ENCODE results near the gene CLNK.
A peak's percentile ranks its signal among the peaks of the same experiment; 100 is the strongest.

CLNK gene

GRCh38 chr4:10521424-10521823, 163.1 kb downstream of the CLNK start:
- DNase-seq (ENCODE audit: low read depth in 2 of 2), result no peak

GRCh38 chr4:10509733-10510132, 174.8 kb downstream of the CLNK start:
- no peak for DNase-seq (ENCODE audit: low read depth in 2 of 2)

GRCh38 chr4:10506077-10506476, 178.5 kb downstream of the CLNK start:
- DNase-seq (ENCODE audit: low read depth in 2 of 2), result no peak

- no peak for DNase-seq (ENCODE audit: low read depth in 2 of 2)
Observed at GRCh38 chr4:10504570-10505179, 179.9 kb downstream of the CLNK start.

- no peak for DNase-seq (ENCODE audit: low read depth in 2 of 2)
Observed at GRCh38 chr4:10502717-10503116, 181.9 kb downstream of the CLNK start.

GRCh38 chr4:10500776-10501175, 183.8 kb downstream of the CLNK start:
- DNase-seq (ENCODE audit: low read depth in 2 of 2), result no peak

- no peak for DNase-seq (ENCODE audit: low read depth in 2 of 2)
Observed at GRCh38 chr4:10496200-10496599, 188.4 kb downstream of the CLNK start.

- no peak for DNase-seq (ENCODE audit: low read depth in 2 of 2)
Observed at GRCh38 chr4:10495651-10496050, 188.9 kb downstream of the CLNK start.

- no peak for DNase-seq (ENCODE audit: low read depth in 2 of 2)
Observed at GRCh38 chr4:10492464-10492863, 192.1 kb downstream of the CLNK start.

- no peak for DNase-seq (ENCODE audit: low read depth in 2 of 2)
Observed at GRCh38 chr4:10491401-10491800, 193.2 kb downstream of the CLNK start.

GRCh38 chr4:10490996-10491395, 193.6 kb downstream of the CLNK start:
- DNase-seq (ENCODE audit: low read depth in 2 of 2), result no peak

GRCh38 chr4:10482913-10483312, 201.7 kb downstream of the CLNK start:
- DNase-seq (ENCODE audit: low read depth in 2 of 2), result no peak

- no peak for DNase-seq (ENCODE audit: low read depth in 2 of 2)
Observed at GRCh38 chr4:10480616-10481015, 204.0 kb downstream of the CLNK start.

- DNase-seq (ENCODE audit: low read depth in 2 of 2), result no peak
Observed at GRCh38 chr4:10478621-10479020, 205.9 kb downstream of the CLNK start.

GRCh38 chr4:10470505-10470904, 214.1 kb downstream of the CLNK start:
- no peak for DNase-seq (ENCODE audit: low read depth in 2 of 2)

- no peak for DNase-seq (ENCODE audit: low read depth in 2 of 2)
Observed at GRCh38 chr4:10466161-10466560, 218.4 kb downstream of the CLNK start.

- no peak for DNase-seq (ENCODE audit: low read depth in 2 of 2)
Observed at GRCh38 chr4:10462876-10463275, 221.7 kb downstream of the CLNK start.

GRCh38 chr4:10461850-10462400, 222.6 kb downstream of the CLNK start:
- no peak for DNase-seq (ENCODE audit: low read depth in 2 of 2)

- peak; percentile 26 for DNase-seq (ENCODE audit: low read depth in 2 of 2)
Observed at GRCh38 chr4:10461091-10461849, 223.3 kb downstream of the CLNK start.

- DNase-seq (ENCODE audit: low read depth in 2 of 2), result no peak
Observed at GRCh38 chr4:10460313-10461047, 224.1 kb downstream of the CLNK start.

- DNase-seq (ENCODE audit: low read depth in 2 of 2), result no peak
Observed at GRCh38 chr4:10459305-10459704, 225.3 kb downstream of the CLNK start.

GRCh38 chr4:10458177-10458576, 226.4 kb downstream of the CLNK start:
- no peak for DNase-seq (ENCODE audit: low read depth in 2 of 2)
